Sigmoid colon (tissue), 3 donors: ENCODE results near the gene SCLY.

Experiments used
- POLR2A ChIP-seq, 2 donors: fragments of 450-650 bp; IDR thresholded peaks; one replicate each; pipeline ENCODE4 v1.6.1; 2016; ENCODE audit warnings: antibody characterized with exemption in 2 of 2, mild to moderate bottlenecking in 2 of 2, moderate library complexity in 2 of 2
- TF ChIP-seq, protein P1 (sequence below), 4 experiments: fragments of 450-650 bp in 3 of 4; fragments of 200-600 bp in 1 of 4; IDR thresholded peaks; one replicate each; pipeline ENCODE4 v1.5.1; 2016 to 2019; ENCODE audit warnings: antibody characterized with exemption in 4 of 4, mild to moderate bottlenecking in 3 of 4, moderate library complexity in 2 of 4

DNA sequence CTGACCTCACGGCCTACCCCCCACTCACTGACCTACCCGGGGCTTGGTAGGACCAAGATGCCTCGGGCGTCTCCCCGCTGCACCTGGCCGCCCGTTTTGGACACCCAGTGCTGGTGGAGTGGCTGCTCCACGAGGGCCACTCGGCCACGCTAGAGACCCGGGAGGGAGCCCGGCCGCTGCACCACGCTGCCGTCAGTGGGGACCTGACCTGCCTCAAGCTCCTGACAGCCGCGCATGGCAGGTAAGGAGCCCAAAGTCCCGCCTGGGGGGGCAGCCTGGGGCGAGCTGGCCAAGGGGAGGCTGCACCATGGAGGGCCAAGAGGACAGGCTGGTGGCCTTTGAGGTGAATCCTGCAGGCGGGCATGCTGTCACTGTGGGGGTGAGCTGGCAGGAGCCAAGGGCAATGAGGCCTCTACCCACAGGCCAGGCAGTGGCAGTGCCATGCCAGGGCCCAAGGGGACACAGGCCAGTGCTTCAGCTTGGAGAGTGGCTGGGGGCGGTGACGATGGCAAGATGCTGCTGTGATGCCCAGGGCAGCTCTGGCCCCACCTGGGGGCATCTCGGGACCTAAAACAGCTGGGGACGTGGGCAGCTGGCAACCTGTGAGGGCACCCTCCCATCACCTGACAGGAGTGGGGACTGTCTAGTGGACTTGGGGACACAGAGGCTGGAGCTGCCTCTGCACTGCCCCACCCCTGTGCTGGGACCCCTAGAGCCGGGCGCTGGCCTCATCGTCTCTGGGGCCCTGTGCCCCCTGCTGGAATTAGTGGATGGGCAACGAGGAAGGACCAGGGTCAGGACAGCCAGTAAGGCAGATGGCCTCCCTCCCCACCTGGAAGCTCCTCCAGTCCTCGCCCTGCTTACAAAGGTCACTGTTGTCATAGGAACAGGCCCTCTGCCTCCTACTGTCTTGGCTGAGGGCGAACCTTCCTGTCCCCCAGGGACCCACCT is 41.4 kb downstream of the SCLY start:
- TF ChIP-seq, protein P1, sequence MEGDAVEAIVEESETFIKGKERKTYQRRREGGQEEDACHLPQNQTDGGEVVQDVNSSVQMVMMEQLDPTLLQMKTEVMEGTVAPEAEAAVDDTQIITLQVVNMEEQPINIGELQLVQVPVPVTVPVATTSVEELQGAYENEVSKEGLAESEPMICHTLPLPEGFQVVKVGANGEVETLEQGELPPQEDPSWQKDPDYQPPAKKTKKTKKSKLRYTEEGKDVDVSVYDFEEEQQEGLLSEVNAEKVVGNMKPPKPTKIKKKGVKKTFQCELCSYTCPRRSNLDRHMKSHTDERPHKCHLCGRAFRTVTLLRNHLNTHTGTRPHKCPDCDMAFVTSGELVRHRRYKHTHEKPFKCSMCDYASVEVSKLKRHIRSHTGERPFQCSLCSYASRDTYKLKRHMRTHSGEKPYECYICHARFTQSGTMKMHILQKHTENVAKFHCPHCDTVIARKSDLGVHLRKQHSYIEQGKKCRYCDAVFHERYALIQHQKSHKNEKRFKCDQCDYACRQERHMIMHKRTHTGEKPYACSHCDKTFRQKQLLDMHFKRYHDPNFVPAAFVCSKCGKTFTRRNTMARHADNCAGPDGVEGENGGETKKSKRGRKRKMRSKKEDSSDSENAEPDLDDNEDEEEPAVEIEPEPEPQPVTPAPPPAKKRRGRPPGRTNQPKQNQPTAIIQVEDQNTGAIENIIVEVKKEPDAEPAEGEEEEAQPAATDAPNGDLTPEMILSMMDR (IDR thresholded peaks at IDR 0.05): no peak
- no peak for TF ChIP-seq POLR2A (IDR thresholded peaks at IDR 0.05)
